Dermis microvascular lymphatic vessel endothelial cell (primary cell): ENCODE results near the gene MVD. TPM values are rescaled to one million over a fixed set of nuclear protein-coding genes. Genes with fewer than 3 reads are reported as not detected.

Source experiments
- DNase-seq, 2 donors: peaks; one replicate each; pipeline versions ENCODE4 v3.0.0 to v3.0.0-alpha.2; 2010; ENCODE audit warnings: low read depth in 2 of 2
- total RNA-seq: library from RNA; depleted of rRNA; stranded (reverse); fragments of >200 nt; gene quantifications from 2 replicates; pipeline ENCODE4 v1.2.1, GENCODE V29; 2014

The MVD gene
- total RNA-seq, 1 donor from 2014 or later, result 59.7 TPM

- no peak for DNase-seq
Measured at GRCh38 chr16:88627531-88628411, 35.1 kb downstream of the MVD start.

- no peak for DNase-seq
Measured at GRCh38 chr16:88626646-88627045, 36.2 kb downstream of the MVD start.

- no peak for DNase-seq
Measured at GRCh38 chr16:88624977-88625576, 37.8 kb downstream of the MVD start.

GRCh38 chr16:88624481-88624880 is 38.4 kb downstream of the MVD start:
- no peak for DNase-seq

GRCh38 chr16:88623858-88624257 is 39.0 kb downstream of the MVD start:
- DNase-seq, result no peak

- DNase-seq, result no peak
Measured at GRCh38 chr16:88622866-88623265, 40.0 kb downstream of the MVD start.

- no peak for DNase-seq
Measured at GRCh38 chr16:88622125-88622524, 40.8 kb downstream of the MVD start.

GRCh38 chr16:88619859-88620815 is 42.8 kb downstream of the MVD start:
- no peak for DNase-seq

GRCh38 chr16:88618956-88619667 is 43.8 kb downstream of the MVD start:
- no peak for DNase-seq

GRCh38 chr16:88618182-88618955 is 44.5 kb downstream of the MVD start:
- DNase-seq, result no peak

- no peak for DNase-seq
Measured at GRCh38 chr16:88617268-88618031, 45.4 kb downstream of the MVD start.

GRCh38 chr16:88616736-88617135 is 46.2 kb downstream of the MVD start:
- no peak for DNase-seq

GRCh38 chr16:88616320-88616719 is 46.6 kb downstream of the MVD start:
- DNase-seq, result no peak

- no peak for DNase-seq
Measured at GRCh38 chr16:88614818-88615580, 47.9 kb downstream of the MVD start.

GRCh38 chr16:88613911-88614817 is 48.7 kb downstream of the MVD start:
- DNase-seq, result no peak

- DNase-seq, result no peak
Measured at GRCh38 chr16:88613293-88613692, 49.6 kb downstream of the MVD start.

GRCh38 chr16:88610909-88611812 is 51.7 kb downstream of the MVD start:
- DNase-seq, result no peak
